Left ventricle myocardium superior (tissue), 1 donor: ENCODE data around the gene UBAC1. TPM values are rescaled to one million over a fixed set of nuclear protein-coding genes. Genes with fewer than 3 reads are reported as not detected.
A peak's percentile ranks its signal among the peaks of the same experiment; 100 is the strongest.

ENCODE experiments used
- ATAC-seq: fragments of 200-7000 bp; cut with Tn5 transposase; one replicate; pipeline ENCODE4 v1.9.1; 2020; ENCODE audit warnings: mild to moderate bottlenecking, moderate library complexity
- DNase-seq: peaks from one replicate; pipeline ENCODE4 v3.0.0-alpha.2; 2020
- intact Hi-C: fragments of 100-400 bp; cut with micrococcal nuclease; formaldehyde crosslinking; loops from one replicate; pipeline ENCODE4 v1.11.0; 2022
- total RNA-seq: library from RNA; stranded (reverse); fragmentation: NEBNext Ultra II Directional; extraction: Animal tissue kit (Norgen Biotek cat#: 25700); gene quantifications from one replicate; pipeline ENCODE4 v1.2.1, GENCODE V29; 2021
- donor health status: DM: no; HTN: yes; CAD: no; lungs with severe emphysema.

The UBAC1 gene
- total RNA-seq, 1 donor from 2014 or later: 116 TPM

- no peak for ATAC-seq
- DNase-seq: no peak
- intact Hi-C loops: no loop called here
Observed at GRCh38 chr9:135994501-135995192, 33.5 kb upstream of the UBAC1 start.

- DNase-seq (no peak), ATAC-seq (no peak)
- intact Hi-C loops: no loop called here
Observed at GRCh38 chr9:135993765-135994500, 32.8 kb upstream of the UBAC1 start.

GRCh38 chr9:135993409-135993742 is 32.2 kb upstream of the UBAC1 start:
- ATAC-seq (no peak), DNase-seq (no peak)
- intact Hi-C loops: no loop called here

GRCh38 chr9:135992486-135993408 is 31.6 kb upstream of the UBAC1 start:
- peak; percentile 93 for ATAC-seq
- DNase-seq: peak; percentile 91
- intact Hi-C loops: no loop called here

GRCh38 chr9:135991771-135992170 is 30.6 kb upstream of the UBAC1 start:
- intact Hi-C loops: no loop called here
- ATAC-seq: no peak
- DNase-seq: no peak

GRCh38 chr9:135990468-135991429 is 29.6 kb upstream of the UBAC1 start:
- intact Hi-C loops: no loop called here
- ATAC-seq (peak; percentile 20), DNase-seq (no peak)

- DNase-seq: peak; percentile 52
- ATAC-seq: no peak
- intact Hi-C loops: no loop called here
Observed at GRCh38 chr9:135989722-135990467, 28.7 kb upstream of the UBAC1 start.

- no peak for ATAC-seq
- intact Hi-C loops: no loop called here
- no peak for DNase-seq
Observed at GRCh38 chr9:135989157-135989556, 28.0 kb upstream of the UBAC1 start.

- DNase-seq (no peak), ATAC-seq (no peak)
- intact Hi-C loops: no loop called here
Observed at GRCh38 chr9:135988493-135988892, 27.3 kb upstream of the UBAC1 start.

GRCh38 chr9:135987838-135988404 is 26.7 kb upstream of the UBAC1 start:
- DNase-seq (no peak), ATAC-seq (no peak)
- intact Hi-C loops: no loop called here

GRCh38 chr9:135986605-135987004 is 25.4 kb upstream of the UBAC1 start:
- DNase-seq (no peak), ATAC-seq (no peak)
- intact Hi-C loops: no loop called here

- intact Hi-C loops: no loop called here
- DNase-seq (no peak), ATAC-seq (no peak)
Observed at GRCh38 chr9:135985889-135986288, 24.7 kb upstream of the UBAC1 start.

GRCh38 chr9:135985459-135985774 is 24.2 kb upstream of the UBAC1 start:
- no peak for DNase-seq
- intact Hi-C loops: no loop called here
- ATAC-seq: no peak

GRCh38 chr9:135984072-135984710 is 23.0 kb upstream of the UBAC1 start:
- DNase-seq (no peak), ATAC-seq (no peak)
- intact Hi-C loops: no loop called here

- intact Hi-C loops: no loop called here
- DNase-seq (no peak), ATAC-seq (no peak)
Observed at GRCh38 chr9:135983208-135984071, 22.3 kb upstream of the UBAC1 start.

GRCh38 chr9:135982499-135983207 is 21.5 kb upstream of the UBAC1 start:
- DNase-seq: no peak
- intact Hi-C loops: no loop called here
- no peak for ATAC-seq
